Ovary (tissue), 3 donors: ENCODE results near the gene TTC7B.

ENCODE experiments used
- CTCF ChIP-seq, 3 donors: fragments of 450-650 bp in 2 of 3; fragments of 200-600 bp in 1 of 3; IDR thresholded peaks; one replicate each; pipeline versions ENCODE4 v1.5.1 to v1.8.0; 2016 to 2022; ENCODE audit warnings: antibody characterized with exemption in 3 of 3, mild to moderate bottlenecking in 1 of 3
- EP300 ChIP-seq: sonication (generic); formaldehyde crosslinking; IDR thresholded peaks from one replicate; pipeline ENCODE4 v1.6.1; 2017; ENCODE audit warnings: antibody characterized with exemption
- POLR2A ChIP-seq: fragments of 450-650 bp; IDR thresholded peaks from one replicate; pipeline ENCODE4 v1.6.1; 2017; ENCODE audit warnings: antibody characterized with exemption, mild to moderate bottlenecking, moderate library complexity
- donor health status: DM: no; HTN: no; CAD: no.

- TF ChIP-seq CTCF (IDR thresholded peaks at IDR 0.05) (no peak), EP300 (no peak), POLR2A (no peak)
Measured at GRCh38 chr14:90645842-90646443, 170.3 kb downstream of the TTC7B start.
